C4-2B (cell line): Measurements from ENCODE around the gene CARD8.

Experiments
- ZFX ChIP-seq: fragments of 450-650 bp; IDR thresholded peaks from 2 replicates; pipeline ENCODE4 v1.6.1; 2017
- TF ChIP-seq, protein P1 (sequence below): fragments of 450-650 bp; conservative IDR thresholded peaks from 2 replicates; pipeline ENCODE4 v1.5.1; 2017; ENCODE audit warnings: mild to moderate bottlenecking

DNA sequence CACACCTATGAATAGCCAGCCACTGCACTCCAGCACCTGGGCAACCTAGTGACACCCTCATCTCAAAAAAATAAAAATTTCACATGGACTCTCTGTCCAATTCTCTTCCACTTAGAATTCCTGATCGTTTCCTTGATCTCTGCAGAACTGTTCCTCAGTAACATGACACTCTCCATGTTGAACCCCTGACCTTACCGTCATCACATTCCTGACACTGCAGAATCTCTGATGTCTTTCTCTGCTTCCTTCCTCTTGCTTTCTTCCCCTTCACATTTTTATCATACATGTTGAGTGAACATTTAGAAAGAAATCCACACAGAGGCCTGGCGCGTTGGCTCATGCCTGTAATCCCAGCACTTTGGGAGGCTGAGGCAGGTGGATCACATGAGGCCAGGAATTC, 29.2 kb upstream of the CARD8 start:
- TF ChIP-seq, protein P1, sequence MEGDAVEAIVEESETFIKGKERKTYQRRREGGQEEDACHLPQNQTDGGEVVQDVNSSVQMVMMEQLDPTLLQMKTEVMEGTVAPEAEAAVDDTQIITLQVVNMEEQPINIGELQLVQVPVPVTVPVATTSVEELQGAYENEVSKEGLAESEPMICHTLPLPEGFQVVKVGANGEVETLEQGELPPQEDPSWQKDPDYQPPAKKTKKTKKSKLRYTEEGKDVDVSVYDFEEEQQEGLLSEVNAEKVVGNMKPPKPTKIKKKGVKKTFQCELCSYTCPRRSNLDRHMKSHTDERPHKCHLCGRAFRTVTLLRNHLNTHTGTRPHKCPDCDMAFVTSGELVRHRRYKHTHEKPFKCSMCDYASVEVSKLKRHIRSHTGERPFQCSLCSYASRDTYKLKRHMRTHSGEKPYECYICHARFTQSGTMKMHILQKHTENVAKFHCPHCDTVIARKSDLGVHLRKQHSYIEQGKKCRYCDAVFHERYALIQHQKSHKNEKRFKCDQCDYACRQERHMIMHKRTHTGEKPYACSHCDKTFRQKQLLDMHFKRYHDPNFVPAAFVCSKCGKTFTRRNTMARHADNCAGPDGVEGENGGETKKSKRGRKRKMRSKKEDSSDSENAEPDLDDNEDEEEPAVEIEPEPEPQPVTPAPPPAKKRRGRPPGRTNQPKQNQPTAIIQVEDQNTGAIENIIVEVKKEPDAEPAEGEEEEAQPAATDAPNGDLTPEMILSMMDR = no peak
- TF ChIP-seq ZFX = no peak
